Aorta (tissue), 5 donors: ENCODE measurements around the gene FAT1. TPM values are rescaled to one million over a fixed set of nuclear protein-coding genes. Genes with fewer than 3 reads are reported as not detected.

Source experiments
- ATAC-seq: fragments of 200-7000 bp; cut with Tn5 transposase; one replicate; pipeline ENCODE4 v1.9.1; 2022; ENCODE audit warnings: moderate library complexity; ENCODE audit not compliant: low FRiP score
- DNase-seq, 2 donors: peaks; one replicate each; pipeline ENCODE4 v3.0.0-alpha.2; 2020
- H3K27ac ChIP-seq, 2 donors: one replicate each; pipeline ENCODE4 v1.5.1; 2013; ENCODE audit warnings: low read length in 2 of 2, mild to moderate bottlenecking in 2 of 2, moderate library complexity in 2 of 2, control low read depth in 1 of 2, inconsistent platforms in 1 of 2, low read depth in 1 of 2
- H3K27me3 ChIP-seq, 2 donors: one replicate each; pipeline ENCODE4 v1.6.1; 2013; ENCODE audit warnings: control low read depth in 1 of 2, low read length in 1 of 2, mild to moderate bottlenecking in 1 of 2, moderate library complexity in 1 of 2; ENCODE audit not compliant: insufficient read depth in 2 of 2, control insufficient read depth in 1 of 2
- H3K36me3 ChIP-seq, 2 donors: one replicate each; pipeline ENCODE4 v1.6.1; 2013; ENCODE audit warnings: control low read depth in 1 of 2, low read length in 1 of 2, mild to moderate bottlenecking in 1 of 2; ENCODE audit not compliant: insufficient read depth in 2 of 2, control insufficient read depth in 1 of 2
- H3K4me1 ChIP-seq, 2 donors: one replicate each; pipeline ENCODE4 v1.6.1; 2013; ENCODE audit warnings: low read length in 2 of 2, control low read depth in 1 of 2, mild to moderate bottlenecking in 1 of 2, moderate library complexity in 1 of 2; ENCODE audit not compliant: insufficient read depth in 2 of 2, control insufficient read depth in 1 of 2
- H3K4me3 ChIP-seq, 2 donors: one replicate each; pipeline ENCODE4 v1.5.1; 2013; ENCODE audit warnings: low read length in 2 of 2, control low read depth in 1 of 2, mild to moderate bottlenecking in 1 of 2
- H3K9me3 ChIP-seq: one replicate; pipeline ENCODE4 v1.6.1; 2013; ENCODE audit warnings: mild to moderate bottlenecking, low read length; ENCODE audit not compliant: control insufficient read depth
- WGBS, 2 donors: extraction: QIAGEN DNeasy Blood & Tissue Kit; methylation state at CpG; one replicate each; pipeline ENCODE4 v1.1.7; 2013; 5-methylcytosine and 5-hydroxymethylcytosine counted together
- intact Hi-C, 2 donors: fragments of 100-400 bp; cut with DNase I; formaldehyde crosslinking; loops; one replicate each; pipeline versions ENCODE4 v1.14.2 to v1.15.0; 2022
- polyA plus RNA-seq, 2 donors: library from polyadenylated mRNA; stranded (reverse); fragments of 200-250 nt; gene quantifications; one replicate each; pipeline ENCODE4 v1.2.3, GENCODE V29; 2013
- total RNA-seq, 2 donors: library from RNA; stranded (reverse); fragmentation: NEBNext Ultra II Directional; extraction: Animal tissue kit (Norgen Biotek cat#: 25700); gene quantifications; one replicate each; pipeline ENCODE4 v1.2.1, GENCODE V29; 2021
- donor health status: healthy with polysubstance abuse.
- donor health status: Bipolar disorder and iron deficiency.
- donor health status: DM: no; HTN: no; CAD: no.
- donor health status: DM: no; HTN: no; CAD: no.
- donor health status: DM: yes; HTN: yes; CAD: no.

The FAT1 gene
- total and polyA plus RNA-seq, 4 donors: 23.5 to 106 (median 68.2) TPM

DNA sequence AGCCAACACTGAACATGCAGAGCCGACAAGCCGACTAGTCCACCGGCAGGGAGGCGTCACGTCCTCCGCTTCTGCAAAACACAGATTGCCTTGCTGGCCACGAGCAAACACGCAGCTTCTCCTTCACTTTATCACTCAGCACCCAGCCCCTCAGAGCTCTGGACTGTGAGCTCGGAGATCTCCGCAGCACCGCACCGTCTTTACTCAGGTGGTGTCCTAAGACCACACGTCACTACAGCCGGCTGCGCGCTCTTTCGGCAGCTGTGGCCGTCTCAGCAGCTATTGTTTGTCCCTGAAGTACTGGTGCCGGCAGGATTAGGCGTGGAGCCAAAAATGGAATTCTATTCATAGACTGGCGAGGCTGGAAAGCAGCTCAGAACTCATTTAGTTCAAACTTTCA is 72.0 kb downstream of the FAT1 start:
- Histone ChIP-seq H3K4me3 (peak overlapping the region; percentile 45 to 52), H3K27ac (peak overlapping the region in 1 of 2 donors; percentile 13), H3K27me3 (no peaks in the 10 kb centered on the region), H3K9me3 (no peaks in the 10 kb centered on the region), H3K36me3 (no peaks in the 10 kb centered on the region), H3K4me1 (no peaks in the 10 kb centered on the region)
- whole genome bisulfite sequencing, 2 donors: 5 to 7% methylated on average over 21 of the region's 21 CpGs
- ATAC-seq: peak; percentile 78
- DNase-seq: peak; percentile 77 to 85
- intact Hi-C loops: no loop called here

DNA sequence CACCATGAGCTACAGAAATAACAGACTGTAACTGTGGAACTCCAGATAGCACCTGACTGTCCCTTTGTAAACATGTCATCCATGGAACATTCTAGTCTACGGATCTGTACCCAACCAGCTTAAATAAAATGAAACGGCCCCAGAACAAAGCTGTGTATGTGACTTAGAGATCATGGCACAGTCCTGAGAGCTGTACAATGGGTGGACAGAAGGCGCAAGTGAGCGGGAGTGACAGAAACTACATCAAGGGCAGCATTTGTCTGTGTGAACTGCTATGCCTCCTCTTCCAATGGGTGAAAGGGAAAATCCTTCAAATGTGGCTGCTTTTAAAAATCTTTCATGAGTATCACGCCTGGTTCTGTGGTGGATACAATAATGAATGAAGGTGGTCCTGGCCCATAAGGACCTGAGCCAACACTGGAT is 72.5 kb downstream of the FAT1 start:
- peak overlapping the region in 1 of 2 donors; percentile 13 for H3K27ac ChIP-seq
- ATAC-seq: no peak
- 66 to 75% methylated on average over 5 of the region's 5 CpGs for WGBS, 2 donors

DNA sequence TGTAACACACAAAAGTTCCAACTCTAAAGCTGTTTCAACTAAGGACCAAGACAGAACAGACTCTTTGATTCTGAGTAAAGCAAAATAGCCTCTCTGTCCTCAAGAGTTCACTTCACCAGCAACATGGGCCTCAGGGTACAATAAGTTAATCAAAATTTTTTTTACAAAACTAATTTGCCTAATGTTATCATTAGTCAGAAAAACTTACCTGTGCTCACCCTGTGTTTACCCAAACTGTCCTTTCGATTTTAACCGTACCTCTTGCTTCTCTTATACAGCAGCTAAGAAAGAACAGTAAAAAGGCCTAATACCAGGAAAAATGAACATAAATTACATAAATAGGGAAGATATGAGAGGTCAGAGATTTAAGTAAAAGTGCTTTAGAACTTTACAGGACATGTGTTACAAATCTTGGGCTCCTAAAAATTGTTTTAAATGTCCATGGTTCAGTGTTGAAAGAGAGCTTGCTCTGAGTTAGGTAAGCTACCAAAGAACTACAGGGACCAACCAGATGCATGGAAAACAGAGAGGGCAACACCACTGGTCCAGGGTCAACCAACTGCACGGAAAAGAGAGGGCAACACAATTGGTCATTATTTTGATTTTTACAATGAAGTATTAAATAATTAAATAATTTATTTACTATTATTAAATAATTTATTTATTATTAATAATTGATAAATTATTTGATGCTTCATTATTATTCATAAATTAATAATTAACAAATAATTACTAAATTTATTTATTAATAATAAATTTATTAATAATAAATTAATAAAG is 73.1 kb downstream of the FAT1 start:
- H3K4me3 ChIP-seq: no peak overlapping the region
- no peak for DNase-seq
- no peaks in the 10 kb centered on the region for H3K9me3 ChIP-seq
- H3K4me1 ChIP-seq: no peaks in the 10 kb centered on the region
- 93 to 94% methylated on average over 3 of the region's 3 CpGs for WGBS, 2 donors
- H3K36me3 ChIP-seq: no peaks in the 10 kb centered on the region
- ATAC-seq: no peak
- intact Hi-C loops: no loop called here
- no peaks in the 10 kb centered on the region for H3K27me3 ChIP-seq
- H3K27ac ChIP-seq: no peak overlapping the region

More for the DNA sequence above, 72.5 kb downstream of the FAT1 start:
- no peaks in the 10 kb centered on the region for H3K4me1 ChIP-seq
- no peaks in the 10 kb centered on the region for H3K36me3 ChIP-seq
- no peaks in the 10 kb centered on the region for H3K9me3 ChIP-seq
- peak overlapping the region in 1 of 2 donors; percentile 52 for H3K4me3 ChIP-seq
- intact Hi-C loops: no loop called here
- no peak for DNase-seq
- H3K27me3 ChIP-seq: no peaks in the 10 kb centered on the region

DNA sequence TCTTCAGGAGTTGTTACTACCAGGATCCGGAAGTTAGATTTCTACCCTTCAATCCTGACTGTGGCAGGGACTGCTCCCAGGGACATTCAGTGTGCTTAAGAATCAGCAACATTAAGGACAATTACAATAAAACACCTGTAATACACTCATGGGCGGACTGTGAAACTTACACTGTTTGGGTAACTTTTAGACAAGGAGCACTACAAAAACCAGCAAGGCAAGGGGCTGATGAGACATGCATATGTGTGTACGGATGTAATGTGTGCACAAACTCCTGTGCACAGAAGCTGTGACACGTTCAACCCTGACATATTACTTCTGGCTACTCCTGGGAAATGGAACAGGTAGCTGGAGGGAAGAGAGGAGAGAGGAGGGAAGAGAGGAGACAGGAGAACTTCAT is 75.8 kb downstream of the FAT1 start:
- intact Hi-C loops: no loop called here
- ATAC-seq (no peak), DNase-seq (no peak)
- Histone ChIP-seq H3K4me1 (no peaks in the 10 kb centered on the region), H3K4me3 (no peak overlapping the region), H3K27me3 (no peaks in the 10 kb centered on the region), H3K9me3 (no peaks in the 10 kb centered on the region), H3K27ac (no peak overlapping the region), H3K36me3 (no peaks in the 10 kb centered on the region)
- 81 to 83% methylated on average over 4 of the region's 4 CpGs for WGBS, 2 donors

DNA sequence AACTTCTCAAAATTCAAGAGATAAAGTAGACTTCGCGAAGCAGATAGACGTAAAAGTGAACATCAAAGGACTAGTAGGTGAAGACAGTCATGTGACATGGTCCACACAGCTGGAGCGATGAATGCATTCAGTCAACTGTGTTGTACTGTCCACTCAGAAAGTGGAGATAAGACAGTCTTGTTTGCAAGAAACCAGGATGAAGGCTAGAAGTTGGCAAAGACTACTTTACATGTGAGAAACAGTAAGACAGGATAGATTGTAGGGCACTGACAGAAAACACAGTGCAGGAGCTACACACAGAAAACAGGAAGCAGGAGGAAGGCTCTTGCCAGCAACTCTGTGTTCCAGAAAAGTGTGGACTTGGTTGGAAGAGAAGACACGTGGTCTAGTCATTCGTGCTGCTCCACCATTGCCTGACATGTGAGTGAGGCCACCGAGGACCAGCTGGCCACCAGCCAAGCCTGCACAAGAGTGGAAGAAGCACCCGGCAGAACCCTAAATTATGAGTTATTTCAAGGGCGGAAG is 78.9 kb downstream of the FAT1 start:
- ATAC-seq (no peak), DNase-seq (no peak)
- 54 to 60% methylated on average over 9 of the region's 9 CpGs for WGBS, 2 donors
- no peaks in the 10 kb centered on the region for H3K27me3 ChIP-seq
- no peaks in the 10 kb centered on the region for H3K4me1 ChIP-seq
- no peak overlapping the region for H3K4me3 ChIP-seq
- H3K27ac ChIP-seq: no peak overlapping the region
- H3K36me3 ChIP-seq: no peaks in the 10 kb centered on the region
- H3K9me3 ChIP-seq: no peaks in the 10 kb centered on the region
- intact Hi-C loops: no loop called here

DNA sequence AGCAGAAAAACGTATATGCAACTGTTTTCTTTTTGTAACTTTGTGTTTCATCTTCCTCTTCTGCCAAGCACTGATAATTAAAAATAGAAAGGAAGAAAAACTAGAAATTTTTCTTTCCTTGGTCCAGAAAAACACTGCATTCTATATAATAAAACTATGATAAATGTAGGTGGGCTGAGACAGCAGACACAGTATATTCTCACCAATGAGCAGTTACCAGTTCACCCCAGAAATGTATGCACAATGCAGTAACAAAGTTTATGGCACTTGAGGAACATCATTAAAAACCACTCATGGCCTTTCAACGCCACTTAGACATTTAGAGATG is 79.4 kb downstream of the FAT1 start:
- H3K4me1 ChIP-seq: no peaks in the 10 kb centered on the region
- ATAC-seq (no peak), DNase-seq (no peak)
- H3K27ac ChIP-seq: no peak overlapping the region
- WGBS, 2 donors: 47 to 50% methylated on average over 2 of the region's 2 CpGs
- intact Hi-C loops: no loop called here
- H3K4me3 ChIP-seq: no peak overlapping the region
- no peaks in the 10 kb centered on the region for H3K9me3 ChIP-seq
- no peaks in the 10 kb centered on the region for H3K27me3 ChIP-seq
- no peaks in the 10 kb centered on the region for H3K36me3 ChIP-seq

DNA sequence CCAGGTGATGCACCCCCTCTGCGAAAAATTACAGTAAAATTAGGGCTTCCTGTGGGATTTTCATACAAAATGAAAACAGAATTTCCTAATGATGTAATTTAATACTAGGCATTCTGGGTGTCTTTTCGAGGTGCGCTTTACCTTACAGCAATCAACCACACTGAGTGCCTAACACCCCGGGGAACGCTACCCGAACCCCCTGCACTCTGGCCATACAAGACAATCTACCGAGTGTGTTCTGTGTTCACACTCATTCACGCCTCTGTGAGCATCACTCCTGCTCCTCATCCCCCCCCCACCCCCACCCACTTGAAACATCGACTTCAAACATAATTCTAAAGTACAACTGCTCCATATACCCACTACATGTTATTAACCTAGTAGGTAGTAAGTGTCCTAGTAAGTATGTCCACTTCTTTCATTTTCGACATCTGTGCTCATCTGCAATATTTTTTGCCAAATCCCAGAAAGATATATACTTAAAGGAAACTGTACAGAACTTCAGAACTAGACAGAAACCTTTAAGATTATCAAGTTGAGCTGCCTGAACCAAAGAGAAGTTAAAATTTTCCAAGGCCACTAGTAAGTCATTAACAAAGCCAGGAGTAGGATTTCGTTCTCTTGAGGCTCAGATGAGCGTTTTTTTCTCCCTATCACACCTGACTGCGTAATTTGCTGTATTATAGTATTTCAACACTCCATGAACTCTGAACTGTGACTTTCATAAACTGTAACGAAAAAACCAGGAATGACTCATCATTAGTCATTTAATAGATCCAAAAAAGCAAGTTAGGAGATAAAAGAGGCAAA is 80.0 kb downstream of the FAT1 start:
- 81 to 83% methylated on average over 14 of the region's 14 CpGs for WGBS, 2 donors
- intact Hi-C loops: no loop called here
- no peak for ATAC-seq

DNA sequence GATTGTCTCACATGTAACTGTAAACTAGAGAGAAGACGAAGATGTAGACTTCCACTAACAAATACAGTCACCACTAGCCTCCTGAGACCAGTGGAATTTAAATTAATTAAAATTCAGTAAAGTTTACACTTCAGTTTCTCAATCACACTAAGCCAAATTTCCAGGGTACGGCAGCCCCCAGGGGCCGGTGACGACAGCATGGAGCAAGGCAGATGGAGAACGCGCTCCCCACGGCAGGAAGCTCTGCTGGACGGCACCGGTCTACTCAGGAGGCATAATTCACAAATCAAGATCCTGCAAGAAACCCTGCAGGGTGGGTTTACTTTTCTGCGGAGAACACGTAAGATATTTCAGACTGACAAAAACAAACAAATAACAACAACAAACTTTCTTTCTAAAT is 80.7 kb downstream of the FAT1 start:
- H3K4me1 ChIP-seq: no peaks in the 10 kb centered on the region
- no peaks in the 10 kb centered on the region for H3K27me3 ChIP-seq
- DNase-seq (no peak), ATAC-seq (no peak)
- H3K9me3 ChIP-seq: no peaks in the 10 kb centered on the region
- WGBS, 2 donors: 84 to 89% methylated on average over 11 of the region's 11 CpGs
- intact Hi-C loops: no loop called here
- no peaks in the 10 kb centered on the region for H3K36me3 ChIP-seq
- no peak overlapping the region for H3K27ac ChIP-seq
- no peak overlapping the region for H3K4me3 ChIP-seq

More for the DNA sequence above, 80.0 kb downstream of the FAT1 start:
- DNase-seq: no peak
- Histone ChIP-seq H3K4me1 (no peaks in the 10 kb centered on the region), H3K36me3 (no peaks in the 10 kb centered on the region), H3K27ac (no peak overlapping the region), H3K9me3 (no peaks in the 10 kb centered on the region), H3K4me3 (no peak overlapping the region), H3K27me3 (no peaks in the 10 kb centered on the region)
